ENCODE results near the gene SPSB2. TPM values are rescaled to one million over a fixed set of nuclear protein-coding genes. Genes with fewer than 3 reads are reported as not detected.

SPSB2 gene
- total and polyA plus RNA-seq, 9 of the 15 experiments (the other 6 are each of a cell fraction or from before 2014, with no cell fraction given) = 0.10 to 10.6 (median 1.9) TPM

DNA sequence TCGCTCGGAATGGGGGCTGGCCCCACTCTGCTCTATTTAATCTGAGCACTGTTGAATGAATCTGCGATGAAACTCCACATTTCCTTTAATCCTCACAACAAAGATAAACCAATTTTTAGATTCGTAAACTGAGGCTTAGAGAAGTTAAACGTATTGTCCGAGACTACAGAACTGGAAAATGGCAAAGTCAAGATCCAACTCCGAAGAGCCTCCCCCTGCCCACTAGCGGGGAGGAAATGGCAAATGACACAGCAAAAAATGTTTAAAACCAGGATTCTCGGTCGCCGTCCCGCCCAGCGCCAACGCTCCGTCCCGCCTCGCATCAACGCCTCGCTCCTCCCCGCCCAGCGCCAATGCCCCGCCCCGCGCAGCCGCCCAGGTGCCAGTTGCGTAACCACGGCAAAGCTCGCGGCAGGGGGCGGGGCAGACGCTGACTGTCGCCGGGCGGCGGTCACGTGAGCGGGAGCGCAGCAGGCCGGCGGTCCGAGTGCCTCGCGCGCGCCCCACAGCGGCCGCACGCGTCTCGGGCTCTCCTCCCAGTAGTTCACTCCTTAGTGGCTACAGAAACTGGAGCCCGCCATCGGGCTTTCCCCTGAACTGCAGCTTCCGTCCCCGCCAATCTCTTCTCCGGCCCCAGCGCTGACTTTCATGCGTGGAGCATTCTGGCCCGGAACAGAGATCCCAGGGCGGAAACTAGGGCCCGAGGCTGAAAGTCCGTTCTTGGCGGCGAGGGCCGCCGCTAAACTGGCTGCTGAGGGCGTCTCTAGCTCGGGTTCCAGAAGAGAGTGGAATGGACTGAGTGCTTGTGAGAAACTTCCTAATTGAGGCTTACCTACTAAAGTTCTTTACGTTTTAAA is 17.9 kb upstream of the SPSB2 start (continued):
- TF ChIP-seq SP2 (IDR thresholded peaks at IDR 0.05; ENCODE audit: extremely low read depth, low read depth, low read length, poor library complexity, severe bottlenecking) (no peak), ZNF436 (CRISPR knock-in tag; IDR thresholded peaks at IDR 0.05) (no peak), TAF15 (IDR thresholded peaks at IDR 0.05; ENCODE audit: low read depth, low read length) (no peak), ZNF354B (CRISPR knock-in tag; IDR thresholded peaks at IDR 0.05) (no peak), HDAC1 (IDR thresholded peaks at IDR 0.05) (no peak), EZH2 (IDR thresholded peaks at IDR 0.05; ENCODE audit: borderline replicate concordance, low read depth, low read length) (no peak), PRMT5 (CRISPR knock-in tag; IDR thresholded peaks at IDR 0.05) (no peak), TCF3 (CRISPR knock-in tag; IDR thresholded peaks at IDR 0.05) (peak; percentile 49; the same call in 1 of the 2 replicates), MCM3 (IDR thresholded peaks at IDR 0.05) (no peak), FOXA3 (CRISPR knock-in tag; conservative IDR thresholded peaks at IDR 0.05 in 1 of 2, IDR thresholded peaks at IDR 0.05 in 1 of 2) (no peak), MAX (CRISPR knock-in tag; IDR thresholded peaks at IDR 0.05) (peak; percentile 84), ELF2 (CRISPR knock-in tag; IDR thresholded peaks at IDR 0.05) (no peak), PTTG1 (tag; IDR thresholded peaks at IDR 0.05; ENCODE audit: low read depth) (no peak), ZNF174 (CRISPR knock-in tag; IDR thresholded peaks at IDR 0.05) (no peak), DDX20 (tag; IDR thresholded peaks at IDR 0.05; ENCODE audit: low read depth) (no peak), POLR2G (IDR thresholded peaks at IDR 0.05; ENCODE audit: low read depth, low read length) (peak; percentile 87), ZNF77 (CRISPR knock-in tag; IDR thresholded peaks at IDR 0.05) (no peak), DLX4 (CRISPR knock-in tag; IDR thresholded peaks at IDR 0.05) (no peak), ZSCAN32 (CRISPR knock-in tag; IDR thresholded peaks at IDR 0.05) (no peak), TEAD2 (tag; IDR thresholded peaks at IDR 0.05) (no peak), WHSC1 (IDR thresholded peaks at IDR 0.05; ENCODE audit: low read length) (no peak)
- TF ChIP-seq, protein P1, sequence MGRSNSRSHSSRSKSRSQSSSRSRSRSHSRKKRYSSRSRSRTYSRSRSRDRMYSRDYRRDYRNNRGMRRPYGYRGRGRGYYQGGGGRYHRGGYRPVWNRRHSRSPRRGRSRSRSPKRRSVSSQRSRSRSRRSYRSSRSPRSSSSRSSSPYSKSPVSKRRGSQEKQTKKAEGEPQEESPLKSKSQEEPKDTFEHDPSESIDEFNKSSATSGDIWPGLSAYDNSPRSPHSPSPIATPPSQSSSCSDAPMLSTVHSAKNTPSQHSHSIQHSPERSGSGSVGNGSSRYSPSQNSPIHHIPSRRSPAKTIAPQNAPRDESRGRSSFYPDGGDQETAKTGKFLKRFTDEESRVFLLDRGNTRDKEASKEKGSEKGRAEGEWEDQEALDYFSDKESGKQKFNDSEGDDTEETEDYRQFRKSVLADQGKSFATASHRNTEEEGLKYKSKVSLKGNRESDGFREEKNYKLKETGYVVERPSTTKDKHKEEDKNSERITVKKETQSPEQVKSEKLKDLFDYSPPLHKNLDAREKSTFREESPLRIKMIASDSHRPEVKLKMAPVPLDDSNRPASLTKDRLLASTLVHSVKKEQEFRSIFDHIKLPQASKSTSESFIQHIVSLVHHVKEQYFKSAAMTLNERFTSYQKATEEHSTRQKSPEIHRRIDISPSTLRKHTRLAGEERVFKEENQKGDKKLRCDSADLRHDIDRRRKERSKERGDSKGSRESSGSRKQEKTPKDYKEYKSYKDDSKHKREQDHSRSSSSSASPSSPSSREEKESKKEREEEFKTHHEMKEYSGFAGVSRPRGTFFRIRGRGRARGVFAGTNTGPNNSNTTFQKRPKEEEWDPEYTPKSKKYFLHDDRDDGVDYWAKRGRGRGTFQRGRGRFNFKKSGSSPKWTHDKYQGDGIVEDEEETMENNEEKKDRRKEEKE (IDR thresholded peaks at IDR 0.05; ENCODE audit: borderline replicate concordance in 1 of 2, control insufficient read depth in 1 of 2, low read depth in 2 of 2, low read length in 1 of 2) = no peak
- TF ChIP-seq, protein P2, sequence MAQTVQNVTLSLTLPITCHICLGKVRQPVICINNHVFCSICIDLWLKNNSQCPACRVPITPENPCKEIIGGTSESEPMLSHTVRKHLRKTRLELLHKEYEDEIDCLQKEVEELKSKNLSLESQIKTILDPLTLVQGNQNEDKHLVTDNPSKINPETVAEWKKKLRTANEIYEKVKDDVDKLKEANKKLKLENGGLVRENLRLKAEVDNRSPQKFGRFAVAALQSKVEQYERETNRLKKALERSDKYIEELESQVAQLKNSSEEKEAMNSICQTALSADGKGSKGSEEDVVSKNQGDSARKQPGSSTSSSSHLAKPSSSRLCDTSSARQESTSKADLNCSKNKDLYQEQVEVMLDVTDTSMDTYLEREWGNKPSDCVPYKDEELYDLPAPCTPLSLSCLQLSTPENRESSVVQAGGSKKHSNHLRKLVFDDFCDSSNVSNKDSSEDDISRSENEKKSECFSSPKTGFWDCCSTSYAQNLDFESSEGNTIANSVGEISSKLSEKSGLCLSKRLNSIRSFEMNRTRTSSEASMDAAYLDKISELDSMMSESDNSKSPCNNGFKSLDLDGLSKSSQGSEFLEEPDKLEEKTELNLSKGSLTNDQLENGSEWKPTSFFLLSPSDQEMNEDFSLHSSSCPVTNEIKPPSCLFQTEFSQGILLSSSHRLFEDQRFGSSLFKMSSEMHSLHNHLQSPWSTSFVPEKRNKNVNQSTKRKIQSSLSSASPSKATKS (CRISPR knock-in tag; IDR thresholded peaks at IDR 0.05) = no peak

Data from K562 (cell line).